Endothelial cell (in vitro differentiated cells): ENCODE measurements around the gene CIPC. TPM values are rescaled to one million over a fixed set of nuclear protein-coding genes. Genes with fewer than 3 reads are reported as not detected.

Source experiments
- DNase-seq: peaks from one replicate; pipeline ENCODE4 v3.0.0; 2021; ENCODE audit warnings: low spot score
- H3K27ac Mint-ChIP-seq: one replicate; pipeline ENCODE4 v1.8.0; 2021; ENCODE audit warnings: mixed read lengths, inconsistent platforms; ENCODE audit not compliant: unreplicated experiment
- H3K27me3 Mint-ChIP-seq: one replicate; pipeline ENCODE4 v1.8.0; 2021; ENCODE audit warnings: mild to moderate bottlenecking, moderate library complexity, mixed read lengths, inconsistent platforms; ENCODE audit not compliant: unreplicated experiment
- H3K36me3 Mint-ChIP-seq: one replicate; pipeline ENCODE4 v1.8.0; 2021; ENCODE audit warnings: mild to moderate bottlenecking, low read depth, mixed read lengths, inconsistent platforms; ENCODE audit not compliant: unreplicated experiment
- H3K4me1 Mint-ChIP-seq: one replicate; pipeline ENCODE4 v1.8.0; 2021; ENCODE audit warnings: mild to moderate bottlenecking, mixed read lengths, inconsistent platforms; ENCODE audit not compliant: unreplicated experiment
- H3K4me3 Mint-ChIP-seq: one replicate; pipeline ENCODE4 v1.8.0; 2021; ENCODE audit warnings: mild to moderate bottlenecking, mixed read lengths, inconsistent platforms; ENCODE audit not compliant: unreplicated experiment
- H3K9me3 Mint-ChIP-seq: one replicate; pipeline ENCODE4 v1.8.0; 2021; ENCODE audit warnings: mixed read lengths, inconsistent platforms; ENCODE audit not compliant: unreplicated experiment
- CTCF ChIP-seq: fragments of 200-600 bp; sonication (generic); IDR thresholded peaks from one replicate; pipeline ENCODE4 v1.5.0; 2021; ENCODE audit warnings: antibody characterized with exemption; ENCODE audit not compliant: unreplicated experiment
- total RNA-seq: library from RNA; stranded (reverse); fragmentation: NEBNext Ultra II Directional; extraction: Animal tissue kit (Norgen Biotek cat#: 25700); gene quantifications from one replicate; pipeline ENCODE4 v1.2.1, GENCODE V29; 2021; ENCODE audit not compliant: unreplicated experiment

The CIPC gene
- total RNA-seq, 1 donor from 2014 or later = 42.4 TPM

- Mint-ChIP-seq H3K27me3 (peaks cover 10% of the 10 kb centered on the region), H3K4me3 (no peak overlapping the region), H3K4me1 (no peaks in the 10 kb centered on the region), H3K27ac (no peak overlapping the region), H3K9me3 (no peaks in the 10 kb centered on the region), H3K36me3 (no peaks in the 10 kb centered on the region)
- DNase-seq = no peak
- no peak for TF ChIP-seq CTCF
Measured at GRCh38 chr14:77158882-77159255, 60.8 kb downstream of the CIPC start.

GRCh38 chr14:77161011-77161410 is 63.0 kb downstream of the CIPC start:
- no peak for TF ChIP-seq CTCF
- Mint-ChIP-seq H3K4me3 (no peak overlapping the region), H3K9me3 (no peaks in the 10 kb centered on the region), H3K4me1 (no peaks in the 10 kb centered on the region), H3K27ac (no peak overlapping the region), H3K36me3 (no peaks in the 10 kb centered on the region), H3K27me3 (peaks cover 10% of the 10 kb centered on the region)
- no peak for DNase-seq

Other genes with a start within 250 kb of the CIPC start
- gene IRF2BPL, start 69.5 kb upstream of the CIPC start, total RNA-seq = 8.6 TPM
- 12.0 TPM for gene ZDHHC22, start 43.5 kb downstream of the CIPC start, total RNA-seq
- 6.6 TPM for gene TMEM63C, start 83.5 kb downstream of the CIPC start, total RNA-seq
- gene NGB, start 172.9 kb downstream of the CIPC start, total RNA-seq = not detected
- 33.8 TPM for gene POMT2, start 222.6 kb downstream of the CIPC start, total RNA-seq
- gene GSTZ1, start 222.8 kb downstream of the CIPC start, total RNA-seq = 20.0 TPM